ENCODE measurements around the gene KRTAP12-4. TPM values are rescaled to one million over a fixed set of nuclear protein-coding genes. Genes with fewer than 3 reads are reported as not detected.
"Not testable (repeated sequence)": the region's sequence is repeated elsewhere in the genome, so short reads cannot be mapped to it uniquely, and the experiment has no call there.

KRTAP12-4 gene
- total RNA-seq, 1 experiment from 2014 or later = not detected

DNA sequence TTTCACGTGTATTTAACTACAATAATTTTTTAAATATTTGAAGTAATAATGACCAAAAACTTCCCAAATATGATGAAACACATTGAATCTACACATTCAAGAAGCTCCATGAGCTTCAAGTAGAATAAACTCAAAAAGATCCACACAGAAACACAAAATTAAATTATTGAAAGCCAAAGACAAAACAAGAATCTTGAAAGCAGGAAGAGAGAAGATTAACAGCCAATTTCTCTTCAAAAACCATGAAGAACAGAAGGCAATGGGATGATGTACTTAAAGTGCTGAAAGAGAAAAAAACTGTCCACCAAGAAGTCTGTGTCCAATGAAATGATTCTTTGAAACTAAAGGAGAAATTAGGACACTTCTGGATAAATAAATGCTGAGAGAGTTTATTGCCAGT, 22.4 kb downstream of the KRTAP12-4 start:
- no peak for DNase-seq (ENCODE audit: low read depth)

GRCh38 chr21:44630440-44630839, 24.0 kb downstream of the KRTAP12-4 start:
- no peak for DNase-seq (ENCODE audit: low read depth)

- no peak for DNase-seq (ENCODE audit: low read depth)
These were observed 25.6 kb downstream of the KRTAP12-4 start for GRCh38 chr21:44628707-44629391.

GRCh38 chr21:44627831-44628233, 26.6 kb downstream of the KRTAP12-4 start:
- DNase-seq (ENCODE audit: low read depth) = not testable (repeated sequence)

- DNase-seq (ENCODE audit: low read depth) = not testable (repeated sequence)
These were observed 27.2 kb downstream of the KRTAP12-4 start for GRCh38 chr21:44627181-44627822.

DNA sequence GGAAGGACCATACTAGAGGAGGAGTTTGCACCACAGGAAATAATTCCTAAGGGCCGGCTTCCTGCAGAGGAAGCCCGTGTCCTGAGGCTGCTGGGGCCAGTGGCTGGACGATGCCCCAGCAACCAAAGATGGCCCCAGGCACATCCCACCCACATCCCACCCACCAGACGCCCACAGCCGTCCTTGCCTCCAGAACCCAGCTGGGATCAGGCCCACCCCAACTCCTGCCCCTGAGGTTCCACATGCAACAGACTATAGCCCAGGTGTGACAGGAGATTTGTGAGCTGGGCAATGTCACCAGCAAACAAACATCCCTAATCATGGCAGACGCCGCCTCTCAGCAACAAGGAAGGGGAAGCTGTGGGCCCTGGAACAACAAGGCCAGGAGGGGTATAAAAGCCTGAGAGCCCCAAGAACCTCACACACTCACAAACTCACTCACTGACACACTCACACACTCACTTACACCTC, 27.8 kb downstream of the KRTAP12-4 start, which contains the start of gene KRTAP10-9:
Gene KRTAP10-9 (plus strand): TSS at position 421 of the 471 bp plus-strand sequence. CDS start 79 bp downstream, outside the sequence.
- DNase-seq (ENCODE audit: low read depth) = no peak

DNA sequence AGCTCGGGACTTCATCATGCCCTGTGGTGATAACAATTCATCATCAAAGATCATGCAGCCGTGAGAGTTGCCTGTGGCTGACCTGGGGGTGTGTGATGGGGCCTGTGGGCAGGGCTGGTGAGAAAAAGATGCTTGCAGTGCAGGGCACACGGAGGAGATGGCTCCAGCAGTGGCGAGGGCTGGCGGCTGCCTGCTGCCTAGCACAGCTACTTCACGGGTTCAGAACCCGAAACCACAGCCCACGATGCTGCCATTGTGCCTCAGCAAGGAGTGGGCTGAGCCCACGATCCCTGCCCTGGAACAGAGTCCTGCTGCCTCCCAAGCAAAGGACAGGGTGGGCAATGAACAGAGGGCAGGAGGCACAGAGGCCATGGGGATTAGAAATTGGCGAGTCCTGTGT, 28.2 kb downstream of the KRTAP12-4 start:
- DNase-seq (ENCODE audit: low read depth) = no peak

GRCh38 chr21:44625756-44626155, 28.7 kb downstream of the KRTAP12-4 start:
- no peak for DNase-seq (ENCODE audit: low read depth)

- no peak for DNase-seq (ENCODE audit: low read depth)
These were observed 30.9 kb downstream of the KRTAP12-4 start for GRCh38 chr21:44623575-44623974.

DNA sequence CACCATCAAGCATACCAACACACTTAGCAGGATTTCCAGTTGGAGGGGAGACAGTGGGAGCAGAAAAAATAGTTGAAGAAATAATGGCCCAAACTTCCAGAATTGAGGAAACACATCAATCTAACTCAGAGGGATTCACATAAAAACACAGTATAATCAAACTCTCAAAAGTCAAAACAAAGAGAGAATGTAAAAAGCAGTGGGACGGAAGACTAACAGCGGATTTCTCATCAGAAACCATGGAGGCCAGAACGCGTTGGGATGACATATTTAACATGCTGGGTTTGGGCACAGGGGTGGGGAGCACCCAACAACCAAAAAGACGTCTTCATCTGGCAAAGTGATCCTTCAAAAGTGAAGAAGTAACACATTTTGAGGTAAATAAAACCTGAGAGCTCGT, 34.6 kb downstream of the KRTAP12-4 start:
- no peak for DNase-seq (ENCODE audit: low read depth)

GRCh38 chr21:44618909-44619308, 35.5 kb downstream of the KRTAP12-4 start:
- DNase-seq (ENCODE audit: low read depth) = no peak

DNA sequence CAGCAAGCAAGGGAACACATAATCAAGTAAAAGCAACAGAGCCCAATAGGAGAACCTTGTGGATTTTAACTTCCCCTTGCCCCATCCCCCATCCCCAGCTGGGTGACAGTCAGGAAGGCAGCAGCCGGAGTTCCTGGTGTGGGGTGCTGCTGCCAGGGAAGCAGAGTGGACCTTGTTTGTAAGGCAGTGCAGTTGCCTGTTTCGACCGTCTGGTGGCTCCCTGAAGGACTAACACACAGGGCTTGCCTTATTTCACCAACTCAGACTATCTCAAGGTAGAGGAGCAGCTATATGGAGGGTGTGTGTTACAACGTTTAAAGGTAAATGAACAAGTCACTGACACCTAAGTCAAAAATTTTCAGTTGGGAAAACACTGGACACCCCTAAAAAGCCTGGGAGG, 36.0 kb downstream of the KRTAP12-4 start:
- DNase-seq (ENCODE audit: low read depth) = no peak

- no peak for DNase-seq (ENCODE audit: low read depth)
These were observed 37.4 kb downstream of the KRTAP12-4 start for GRCh38 chr21:44617071-44617501.

DNA sequence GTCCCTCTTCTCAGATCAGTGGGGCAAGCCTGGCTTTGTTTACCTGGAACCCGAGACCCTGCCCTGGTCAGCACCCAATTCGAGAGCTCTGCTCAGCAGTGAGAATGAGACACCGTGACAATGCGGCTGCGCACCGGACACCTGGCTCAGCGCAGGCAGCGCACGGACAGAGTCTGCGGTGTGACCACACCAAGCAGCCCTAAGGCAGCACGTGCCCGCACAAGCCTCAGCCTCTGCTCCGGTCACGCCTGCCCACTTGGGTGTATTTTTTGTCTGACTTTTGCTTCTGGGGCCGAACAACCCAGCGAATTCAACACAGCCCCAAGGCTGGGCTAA, 37.9 kb downstream of the KRTAP12-4 start:
- DNase-seq (ENCODE audit: low read depth) = no peak

- DNase-seq (ENCODE audit: low read depth) = no peak
These were observed 38.4 kb downstream of the KRTAP12-4 start for GRCh38 chr21:44615911-44616590.

- no peak for DNase-seq (ENCODE audit: low read depth)
These were observed 39.0 kb downstream of the KRTAP12-4 start for GRCh38 chr21:44615466-44615865.

DNA sequence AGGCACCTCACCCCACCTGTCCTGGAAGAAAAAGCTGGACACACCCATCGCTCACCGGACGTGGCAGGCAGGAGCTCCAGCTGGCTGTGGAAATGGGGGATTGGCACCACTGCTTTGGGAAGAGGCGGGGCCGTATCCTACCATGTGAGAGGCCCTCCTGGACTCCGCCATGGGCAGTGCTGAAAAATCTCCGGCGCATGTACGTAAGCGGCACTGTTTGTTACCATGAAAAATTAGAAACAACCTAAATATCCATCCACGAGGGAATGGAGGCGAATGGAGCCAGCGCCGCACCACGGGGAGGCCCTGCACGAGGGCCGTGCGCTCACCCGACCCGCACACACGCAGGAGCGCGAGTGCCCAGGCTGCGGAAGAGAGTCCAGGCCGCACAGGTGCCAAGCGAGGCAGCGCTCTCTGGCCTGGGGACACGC, 39.5 kb downstream of the KRTAP12-4 start:
- DNase-seq (ENCODE audit: low read depth) = no peak

GRCh38 chr21:44614161-44614631, 40.3 kb downstream of the KRTAP12-4 start:
- no peak for DNase-seq (ENCODE audit: low read depth)

- DNase-seq (ENCODE audit: low read depth) = no peak
These were observed 40.9 kb downstream of the KRTAP12-4 start for GRCh38 chr21:44613386-44614155.

GRCh38 chr21:44612669-44613229, 41.7 kb downstream of the KRTAP12-4 start:
- DNase-seq (ENCODE audit: low read depth) = no peak

GRCh38 chr21:44612029-44612486, 42.4 kb downstream of the KRTAP12-4 start, which contains the start of gene KRTAP10-8:
KRTAP10-8 (plus strand) TSS chr21:44612079; CDS start chr21:44612101, 22 bp downstream.
- DNase-seq (ENCODE audit: low read depth) = no peak

Data from M059J (cell line).